ENCODE results near the gene TBL1X. TPM values are rescaled to one million over a fixed set of nuclear protein-coding genes. Genes with fewer than 3 reads are reported as not detected.

TBL1X gene
- total and polyA plus RNA-seq, 10 of the 15 experiments (the other 5 are each of a cell fraction or from before 2014, with no cell fraction given) = 4.4 to 26.3 (median 10.6) TPM

GRCh38 chrX:9643807-9644206 is 178.9 kb downstream of the TBL1X start (continued):
- no peak for TF ChIP-seq IRF5 (IDR thresholded peaks at IDR 0.05; ENCODE audit: borderline replicate concordance)
- TF ChIP-seq POLR2AphosphoS5 (IDR thresholded peaks at IDR 0.05; ENCODE audit: low read length) = no peak

- no peak overlapping the region for H2AFZ ChIP-seq (ENCODE audit: control insufficient read depth, low read depth, low read length)
- H3K4me2 ChIP-seq (ENCODE audit: control insufficient read depth, insufficient read depth) = no peak overlapping the region
- no peak overlapping the region for H3K27ac ChIP-seq (ENCODE audit: control insufficient read depth, insufficient read depth)
- WGBS (ENCODE audit: insufficient coverage, insufficient replicate concordance, low lambda C conversion rate, missing lambda C conversion rate) = 7% methylated on average over 5 of the region's 6 CpGs
- ATAC-seq = peak; percentile 97
- no TSS peak for BruUV-seq (replicated peaks)
- in situ Hi-C loops (cut with MboI) = no loop called here
- no peaks in the 10 kb centered on the region for H3K79me2 ChIP-seq (ENCODE audit: control insufficient read depth, insufficient read depth, low read length)
- SMC1A ChIA-PET (ENCODE audit: uncharacterized antibody, unreplicated experiment) = no interaction called here
- H3K27me3 ChIP-seq (replicated peaks in 1 of 2; ENCODE audit: control insufficient read depth in 2 of 2, insufficient read depth in 2 of 2, low read length in 1 of 2) = no peaks in the 10 kb centered on the region
- H4K20me1 ChIP-seq (ENCODE audit: control insufficient read depth, insufficient read depth) = no peaks in the 10 kb centered on the region
- FAIRE-seq = no peak
- H3K4me3 ChIP-seq = no peak overlapping the region
- RAD21 ChIA-PET (ENCODE audit: unreplicated experiment) = no interaction called here
- no peaks in the 10 kb centered on the region for H3K4me1 ChIP-seq (ENCODE audit: control insufficient read depth, insufficient read depth, low read length)
- H3K9me3 ChIP-seq (replicated peaks; ENCODE audit: control insufficient read depth, insufficient read depth, low read length) = no peaks in the 10 kb centered on the region
- H3K36me3 ChIP-seq (ENCODE audit: control insufficient read depth in 2 of 2, insufficient read depth in 2 of 2, low read length in 1 of 2) = no peaks in the 10 kb centered on the region
- no peak overlapping the region for H3K9ac ChIP-seq (ENCODE audit: control insufficient read depth, insufficient read depth, low read length)
- peak; percentile 61 for DNase-seq (ENCODE audit: low read depth, low spot score)
- POLR2A ChIA-PET = no interaction called here
- CTCF ChIA-PET = no interaction called here
- intact Hi-C loops (cut with micrococcal nuclease; ENCODE audit: unreplicated experiment) = loop anchor here (1.0 to 10.0 kb wide), 2 partner anchors 33 to 180 kb away; partner anchors contain the start of gene TBL1X
- no peak for TF ChIP-seq RUNX3 (IDR thresholded peaks at IDR 0.05; ENCODE audit: low read length)
- TF ChIP-seq BMI1 (IDR thresholded peaks at IDR 0.05; ENCODE audit: borderline replicate concordance) = 0 out of 2 replicates have a peak, but pooled peaks have one; percentile 42
- TF ChIP-seq RFX5 (IDR thresholded peaks at IDR 0.05; ENCODE audit: low read depth, low read length) = no peak
- no peak for TF ChIP-seq TCF7 (IDR thresholded peaks at IDR 0.05; ENCODE audit: borderline replicate concordance)
- TF ChIP-seq RELA (IDR thresholded peaks at IDR 0.05; ENCODE audit: borderline replicate concordance, partially characterized antibody) = peak; percentile 49
- peak; percentile 55 for TF ChIP-seq IKZF1 (conservative IDR thresholded peaks at IDR 0.05)
- no peak for TF ChIP-seq SMARCA5 (IDR thresholded peaks at IDR 0.05)
- no peak for TF ChIP-seq MYB (IDR thresholded peaks at IDR 0.05; ENCODE audit: borderline replicate concordance, low read depth, low read length)
- TF ChIP-seq NBN (IDR thresholded peaks at IDR 0.05) = peak; percentile 84; the same call in 1 of the 2 replicates
- no peak for TF ChIP-seq FOXK2 (IDR thresholded peaks at IDR 0.05)
- 0 out of 2 replicates have a peak, but pooled peaks have one; percentile 17 for TF ChIP-seq HDGF (IDR thresholded peaks at IDR 0.05)
- 0 out of 2 replicates have a peak, but pooled peaks have one; percentile 22 for TF ChIP-seq ZNF24 (IDR thresholded peaks at IDR 0.05)
- no peak for TF ChIP-seq ZSCAN29 (IDR thresholded peaks at IDR 0.05)
- TF ChIP-seq MLLT1 (IDR thresholded peaks at IDR 0.05) = 0 out of 2 replicates have a peak, but pooled peaks have one; percentile 69
- TF ChIP-seq TARDBP (IDR thresholded peaks at IDR 0.05; ENCODE audit: borderline replicate concordance) = no peak
- no peak for TF ChIP-seq SUPT20H (IDR thresholded peaks at IDR 0.05; ENCODE audit: borderline replicate concordance, control insufficient read depth, low read depth, low read length)
- peak; percentile 7; the same call in 1 of the 2 replicates for TF ChIP-seq USF2 (IDR thresholded peaks at IDR 0.05; ENCODE audit: borderline replicate concordance, low read depth, low read length)
- peak; percentile 59 for TF ChIP-seq PAX5 (IDR thresholded peaks at IDR 0.05; ENCODE audit: borderline replicate concordance, low read depth, low read length)
- TF ChIP-seq RELB (IDR thresholded peaks at IDR 0.05; ENCODE audit: low read depth) = peak; percentile 78
These were observed 179.5 kb downstream of the TBL1X start for GRCh38 chrX:9644335-9644734.

Measured in GM12878 (cell line).